HUES6 (cell line): Measurements from ENCODE around the gene TCF25.
"Not testable (repeated sequence)": the region's sequence is repeated elsewhere in the genome, so short reads cannot be mapped to it uniquely, and the experiment has no call there.

ENCODE experiments used
- H3K27ac ChIP-seq: 2 replicates; pipeline ENCODE4 v1.7.0; 2013; ENCODE audit warnings: low read depth, mild to moderate bottlenecking, low read length, inconsistent platforms
- H3K27me3 ChIP-seq: 2 replicates; pipeline ENCODE4 v1.6.1; 2013; ENCODE audit warnings: low read length; ENCODE audit not compliant: control insufficient read depth, insufficient read depth
- H3K36me3 ChIP-seq: 2 replicates; pipeline ENCODE4 v1.6.1; 2013; ENCODE audit warnings: low read length; ENCODE audit not compliant: control insufficient read depth, insufficient read depth
- H3K4me1 ChIP-seq: 2 replicates; pipeline ENCODE4 v1.6.1; 2013; ENCODE audit warnings: low read length; ENCODE audit not compliant: control insufficient read depth, insufficient read depth
- H3K4me3 ChIP-seq: 2 replicates; pipeline ENCODE4 v1.5.1; 2013; ENCODE audit warnings: low read depth, low read length
- H3K9ac ChIP-seq: one replicate; pipeline ENCODE4 v1.6.1; 2013; ENCODE audit warnings: mild to moderate bottlenecking, low read length
- H3K9me3 ChIP-seq: 2 replicates; pipeline ENCODE4 v1.6.1; 2013; ENCODE audit warnings: low read depth, low read length; ENCODE audit not compliant: control insufficient read depth, insufficient read depth

TCF25 gene

DNA sequence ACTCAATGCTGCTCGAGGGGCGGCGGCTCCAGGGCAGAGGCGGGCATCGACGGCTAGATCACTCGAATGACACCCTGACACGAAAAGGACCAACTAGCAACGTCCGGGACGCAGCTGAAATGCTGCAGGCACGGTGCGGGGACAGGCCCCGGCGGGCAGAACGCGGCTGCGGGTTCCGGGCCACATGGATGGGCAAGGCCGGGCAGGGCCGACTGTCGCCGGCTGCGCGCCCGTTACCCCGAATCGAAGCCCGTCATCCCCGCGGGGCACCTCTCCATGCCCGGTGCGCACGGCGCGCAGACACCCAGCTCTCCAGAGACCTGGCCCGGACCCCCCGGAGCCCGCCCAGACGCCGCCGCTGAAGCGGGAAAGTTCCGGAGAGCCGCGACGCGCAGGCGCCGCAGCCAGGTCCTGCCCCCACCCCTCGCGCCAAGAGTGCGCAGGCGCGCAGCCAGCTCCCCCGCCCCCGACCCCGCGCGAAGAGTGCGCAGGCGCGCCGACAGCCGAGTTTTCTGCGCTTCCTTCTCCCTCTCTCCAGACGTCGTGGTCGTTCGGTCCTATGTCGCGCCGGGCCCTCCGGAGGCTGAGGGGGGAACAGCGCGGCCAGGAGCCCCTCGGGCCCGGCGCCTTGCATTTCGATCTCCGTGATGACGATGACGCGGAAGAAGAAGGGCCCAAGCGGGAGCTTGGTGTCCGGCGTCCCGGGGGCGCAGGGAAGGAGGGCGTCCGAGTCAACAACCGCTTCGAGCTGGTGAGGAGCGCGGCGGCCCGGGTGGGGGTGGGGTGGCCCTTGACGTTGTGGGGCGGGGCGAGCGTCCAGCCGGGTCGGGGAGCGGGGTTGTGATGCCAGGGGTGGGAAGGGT is at the start of gene TCF25:
TSS of gene TCF25 (plus strand) at position 484 of the 863 bp plus-strand sequence. CDS start at position 560, 76 bp downstream.
- peak within 1 kb of the TSS; percentile 83 for H3K4me3 ChIP-seq
- H3K4me1 ChIP-seq = peaks cover 11% of the 10 kb centered on the region; the same call in 1 of the 2 replicates
- peaks cover 22% of the 10 kb centered on the region for H3K36me3 ChIP-seq
- no peaks in the 10 kb centered on the region for H3K27me3 ChIP-seq
- peaks cover under 1% of the 10 kb centered on the region; the same call in 1 of the 2 replicates for H3K9me3 ChIP-seq
- H3K27ac ChIP-seq = peak within 1 kb of the TSS; percentile 96
- peak within 1 kb of the TSS; percentile 99 for H3K9ac ChIP-seq

GRCh38 chr16:89823824-89824148 is 49.6 kb upstream of the TCF25 start:
- H3K27ac ChIP-seq, H3K27me3 ChIP-seq, H3K4me3 ChIP-seq, H3K9me3 ChIP-seq, H3K36me3 ChIP-seq, H3K9ac ChIP-seq: not testable (repeated sequence)
- peaks cover 17% of the 10 kb centered on the region for H3K4me1 ChIP-seq

DNA sequence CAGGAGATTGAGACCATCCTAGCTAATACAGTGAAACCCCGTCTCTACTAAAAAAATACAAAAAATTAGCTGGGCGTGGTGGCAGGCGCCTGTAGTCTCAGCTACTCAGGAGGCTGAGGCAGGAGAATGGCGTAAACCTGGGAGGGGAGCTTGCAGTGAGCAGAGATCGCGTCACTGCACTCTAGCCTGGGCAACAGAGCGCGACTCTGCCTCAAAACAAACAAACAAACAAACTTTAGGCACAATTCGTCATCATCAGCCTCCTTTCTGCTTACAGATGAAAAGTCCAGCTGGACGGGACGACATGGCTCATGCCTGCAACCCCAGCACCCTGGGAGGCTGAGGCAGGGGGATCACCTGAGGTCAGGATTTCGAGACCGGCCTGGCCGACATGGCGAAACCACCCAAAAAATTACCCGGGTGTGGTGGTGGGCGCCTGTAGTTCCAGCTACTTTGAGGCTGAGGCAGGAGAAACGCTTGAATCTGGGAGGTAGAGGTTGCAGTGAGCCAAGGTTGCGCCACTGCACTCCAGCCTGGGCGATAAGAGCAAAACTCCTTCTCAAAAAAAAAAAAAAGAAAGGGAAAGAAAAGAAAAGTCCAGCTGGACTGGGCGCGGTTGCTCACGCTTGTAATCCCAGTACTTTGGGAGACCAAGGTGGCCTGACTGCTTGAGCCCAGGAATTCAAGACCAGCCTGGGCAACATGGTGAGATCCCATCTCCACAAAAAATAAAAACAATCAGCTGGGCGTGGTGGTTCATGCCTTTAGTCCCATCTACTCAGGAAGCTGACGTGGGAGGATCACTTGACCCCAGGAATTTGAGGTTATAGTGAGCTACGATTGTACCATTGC is 46.6 kb upstream of the TCF25 start:
- H3K4me1 ChIP-seq = peaks cover 24% of the 10 kb centered on the region
- no peaks in the 10 kb centered on the region for H3K27me3 ChIP-seq
- H3K9me3 ChIP-seq = no peaks in the 10 kb centered on the region
- H3K9ac ChIP-seq = no peak overlapping the region
- peak overlapping the region; percentile 67; the same call in 1 of the 2 replicates for H3K4me3 ChIP-seq
- no peaks in the 10 kb centered on the region for H3K36me3 ChIP-seq
- no peak overlapping the region for H3K27ac ChIP-seq

DNA sequence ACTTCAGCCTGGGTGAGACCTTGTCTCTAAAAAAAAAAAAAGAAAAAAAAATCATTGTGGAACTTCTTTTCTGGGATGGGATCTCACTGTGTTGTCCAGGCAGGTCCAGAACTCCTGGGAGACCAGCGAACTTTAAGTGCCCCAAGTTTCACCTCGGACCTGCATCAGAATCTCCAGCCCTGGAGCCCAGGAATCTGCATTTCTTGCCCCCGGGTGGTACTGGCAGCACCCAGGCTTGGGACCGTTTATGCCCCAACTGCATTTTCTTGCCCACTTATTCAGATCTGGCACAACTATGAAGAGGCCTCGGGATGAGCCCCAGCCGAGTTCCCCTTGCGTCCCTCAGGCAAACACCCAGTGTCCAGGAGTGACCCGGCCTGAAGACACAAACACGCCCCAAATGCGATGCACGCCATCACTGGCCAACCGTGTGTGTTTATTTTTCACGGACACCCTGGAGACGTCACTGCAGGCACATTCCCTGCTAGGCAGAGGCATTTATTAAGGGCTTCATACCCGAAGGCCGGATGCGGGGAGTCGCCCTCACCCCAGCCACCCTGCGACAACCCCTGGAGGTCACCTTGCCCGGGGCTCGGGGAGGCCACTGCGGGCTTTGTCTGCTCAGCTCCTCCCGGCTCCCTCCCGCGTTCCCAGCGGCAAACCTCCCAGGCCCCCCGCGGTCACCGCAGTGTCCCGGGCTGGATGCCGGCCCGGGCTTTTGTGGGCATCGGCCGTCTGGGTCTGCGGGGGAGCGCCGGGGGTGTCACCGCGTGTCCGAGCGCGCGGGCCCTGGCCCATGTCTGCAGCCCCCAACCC is 45.8 kb upstream of the TCF25 start:
- H3K9ac ChIP-seq = peak overlapping the region; percentile 18
- no peaks in the 10 kb centered on the region for H3K9me3 ChIP-seq
- H3K4me3 ChIP-seq = peak overlapping the region; percentile 67
- H3K36me3 ChIP-seq = no peaks in the 10 kb centered on the region
- no peaks in the 10 kb centered on the region for H3K27me3 ChIP-seq
- H3K27ac ChIP-seq = no peak overlapping the region
- peaks cover 19% of the 10 kb centered on the region for H3K4me1 ChIP-seq

GRCh38 chr16:89828199-89828869 is 45.1 kb upstream of the TCF25 start, which contains the start of gene SPIRE2:
Gene SPIRE2 (plus strand): TSS chr16:89828475. CDS start chr16:89828551, 76 bp downstream.
- Histone ChIP-seq H3K9me3 (no peaks in the 10 kb centered on the region), H3K4me1 (peaks cover 12% of the 10 kb centered on the region), H3K27ac (no peak within 1 kb of the TSS), H3K27me3 (no peaks in the 10 kb centered on the region), H3K36me3 (no peaks in the 10 kb centered on the region; the same call in 1 of the 2 replicates), H3K4me3 (peak within 1 kb of the TSS; percentile 70), H3K9ac (peak within 1 kb of the TSS; percentile 38)

- H3K27me3 ChIP-seq = no peaks in the 10 kb centered on the region
- no peaks in the 10 kb centered on the region for H3K9me3 ChIP-seq
- peak overlapping the region; percentile 70 for H3K4me3 ChIP-seq
- H3K4me1 ChIP-seq = peaks cover 7% of the 10 kb centered on the region
- peaks cover 3% of the 10 kb centered on the region for H3K36me3 ChIP-seq
- peak overlapping the region; percentile 38 for H3K9ac ChIP-seq
- H3K27ac ChIP-seq = no peak overlapping the region
Measured at GRCh38 chr16:89828870-89829629, 44.3 kb upstream of the TCF25 start.

- peaks cover 3% of the 10 kb centered on the region for H3K36me3 ChIP-seq
- peak overlapping the region; percentile 70; the same call in 1 of the 2 replicates for H3K4me3 ChIP-seq
- H3K27me3 ChIP-seq = no peaks in the 10 kb centered on the region
- no peaks in the 10 kb centered on the region for H3K9me3 ChIP-seq
- no peak overlapping the region for H3K9ac ChIP-seq
- no peak overlapping the region for H3K27ac ChIP-seq
- H3K4me1 ChIP-seq = peaks cover 7% of the 10 kb centered on the region
Measured at GRCh38 chr16:89829630-89830437, 43.6 kb upstream of the TCF25 start.

- no peak overlapping the region for H3K9ac ChIP-seq
- 0 out of 2 replicates have a peak, but pooled peaks cover 4% of the 10 kb centered on the region for H3K9me3 ChIP-seq
- H3K27ac ChIP-seq = no peak overlapping the region
- no peak overlapping the region for H3K4me3 ChIP-seq
- no peaks in the 10 kb centered on the region for H3K27me3 ChIP-seq
- H3K36me3 ChIP-seq = peaks cover 3% of the 10 kb centered on the region
- peaks cover 7% of the 10 kb centered on the region for H3K4me1 ChIP-seq
Measured at GRCh38 chr16:89831810-89832328, 41.5 kb upstream of the TCF25 start.

GRCh38 chr16:89833664-89834363 is 39.6 kb upstream of the TCF25 start:
- not testable (repeated sequence) for H3K9ac ChIP-seq, H3K9me3 ChIP-seq, H3K4me1 ChIP-seq, H3K27ac ChIP-seq, H3K4me3 ChIP-seq, H3K36me3 ChIP-seq, H3K27me3 ChIP-seq
